IPS-NIHi7 (cell line): ENCODE data around the gene INPP5A.
A peak's percentile ranks its signal among the peaks of the same experiment; 100 is the strongest.
"Not testable (repeated sequence)": the region's sequence is repeated elsewhere in the genome, so short reads cannot be mapped to it uniquely, and the experiment has no call there.

Experiments used
- DNase-seq: peaks from one replicate; pipeline ENCODE4 v3.0.0; 2012; ENCODE audit warnings: mixed read lengths; ENCODE audit errors: extremely low spot score

Gene INPP5A

GRCh38 chr10:132742837-132743194 lies 205.2 kb downstream of the INPP5A start:
- DNase-seq = no peak

DNA sequence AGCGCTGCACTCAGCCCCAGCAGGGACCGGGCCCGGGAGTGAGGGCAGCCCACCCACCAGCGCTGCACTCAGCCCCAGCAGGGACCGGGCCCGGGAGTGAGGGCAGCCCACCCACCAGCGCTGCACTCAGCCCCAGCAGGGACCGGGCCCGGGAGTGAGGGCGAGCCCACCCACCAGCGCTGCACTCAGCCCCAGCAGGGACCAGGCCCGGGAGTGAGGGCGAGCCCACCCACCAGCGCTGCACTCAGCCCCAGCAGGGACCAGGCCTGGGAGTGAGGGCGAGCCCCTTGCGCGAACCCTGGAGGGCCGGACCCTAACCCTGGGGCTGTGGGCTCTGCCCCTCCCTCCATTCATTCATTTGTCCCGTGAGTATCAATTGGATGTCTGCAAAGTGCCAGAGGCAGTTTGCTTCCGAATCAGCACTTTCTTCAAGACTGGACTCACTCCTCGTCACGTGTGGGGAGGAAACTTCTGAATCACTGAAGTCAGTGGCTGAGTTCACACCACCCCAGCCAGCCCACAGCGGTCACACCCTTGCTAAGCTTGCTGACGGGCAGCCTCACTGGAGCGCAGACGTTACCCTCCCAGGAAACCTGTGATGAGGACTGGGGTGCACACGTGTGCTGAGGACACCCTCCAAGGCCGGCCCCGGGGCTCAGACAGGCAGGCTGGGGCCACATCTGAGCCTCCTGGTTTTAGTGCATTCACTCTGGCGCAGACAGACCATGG lies 205.8 kb downstream of the INPP5A start:
- not testable (repeated sequence) for DNase-seq

DNA sequence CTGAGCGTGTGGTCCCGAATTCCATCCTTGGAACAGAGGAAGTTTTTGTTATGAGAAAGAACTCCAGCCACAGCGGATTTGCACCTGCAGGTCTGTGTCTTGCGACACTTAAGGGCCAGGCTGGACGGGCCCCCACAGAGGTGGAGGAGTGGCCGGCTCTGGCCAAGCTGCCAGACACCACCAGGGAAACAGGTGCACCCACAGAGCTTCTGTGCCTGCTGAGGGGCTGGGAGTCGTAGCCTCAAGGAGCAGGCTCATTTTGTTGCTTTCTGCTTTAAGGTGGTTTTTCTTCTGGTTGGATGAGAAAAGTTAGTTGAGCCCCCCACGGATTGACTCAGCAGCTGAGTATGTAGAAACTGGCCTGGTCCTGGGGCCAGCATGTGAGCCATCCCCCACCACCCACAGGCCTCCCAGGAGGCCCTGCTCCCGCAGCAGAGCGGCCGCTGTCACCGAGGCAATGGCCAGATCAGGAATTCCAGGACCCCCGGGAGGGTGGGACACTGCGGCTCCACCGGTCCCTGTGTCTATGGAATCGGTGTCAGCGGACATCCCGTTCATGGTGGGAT lies 206.4 kb downstream of the INPP5A start:
- DNase-seq = no peak

DNA sequence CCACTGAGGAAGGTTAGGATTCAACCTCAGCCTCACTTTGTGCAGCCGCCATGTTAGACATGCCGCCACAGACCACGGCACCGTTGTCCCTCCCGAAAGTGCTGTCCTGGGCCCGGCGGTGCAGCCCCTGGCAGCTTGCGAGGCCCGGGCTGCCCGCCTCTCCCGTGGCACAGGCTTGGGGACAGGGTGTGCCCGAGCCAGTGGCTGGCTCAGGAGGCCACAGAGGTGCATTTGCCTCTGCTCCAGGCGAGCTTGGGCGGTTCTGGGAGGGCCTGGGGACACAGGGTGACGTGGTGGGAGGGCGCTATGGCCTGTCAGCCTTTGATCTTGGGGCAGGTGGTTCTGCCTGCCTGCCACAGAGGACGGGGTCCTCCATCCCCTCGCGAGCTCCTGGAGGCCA lies 207.3 kb downstream of the INPP5A start:
- DNase-seq = no peak

DNA sequence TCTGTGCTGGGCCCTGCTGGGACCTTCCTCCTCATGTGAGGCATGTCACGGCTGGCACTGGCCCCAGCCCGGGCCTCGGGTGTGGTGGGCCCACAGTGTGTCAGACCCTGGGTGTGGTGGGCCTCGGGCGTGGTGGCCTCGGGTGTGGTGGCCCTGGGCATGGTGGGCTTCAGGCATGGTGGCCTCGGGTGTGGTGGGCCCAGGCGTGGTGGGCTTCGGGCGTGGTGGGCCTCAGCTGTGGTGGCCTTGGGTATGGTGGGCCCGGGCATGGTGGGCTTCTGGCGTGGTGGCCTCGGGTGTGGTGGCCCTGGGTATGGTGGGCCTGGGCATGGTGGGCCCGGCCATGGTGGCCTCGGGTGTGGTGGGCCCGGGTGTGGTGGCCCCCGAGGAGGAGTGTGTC lies 207.9 kb downstream of the INPP5A start:
- no peak for DNase-seq

DNA sequence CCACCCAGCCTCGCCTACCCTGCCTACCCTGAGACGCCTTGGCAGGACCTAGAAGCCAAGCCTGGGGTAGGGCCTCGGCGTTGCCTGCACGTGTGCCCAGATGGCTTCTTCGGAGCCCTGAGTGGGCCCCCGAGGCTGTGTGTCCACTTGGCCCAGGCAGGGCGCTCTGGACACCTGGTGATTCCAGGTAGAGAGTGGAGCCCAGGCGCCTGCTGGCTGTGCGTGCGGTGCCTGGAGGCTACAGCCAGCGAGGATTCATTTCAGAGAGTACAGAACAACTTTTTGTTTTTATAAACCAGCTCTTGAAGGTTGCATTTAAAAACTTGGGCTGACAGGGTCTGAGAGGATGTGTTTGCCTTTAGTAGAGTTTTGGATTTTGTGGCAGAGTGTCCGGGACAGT lies 208.4 kb downstream of the INPP5A start:
- no peak for DNase-seq

DNA sequence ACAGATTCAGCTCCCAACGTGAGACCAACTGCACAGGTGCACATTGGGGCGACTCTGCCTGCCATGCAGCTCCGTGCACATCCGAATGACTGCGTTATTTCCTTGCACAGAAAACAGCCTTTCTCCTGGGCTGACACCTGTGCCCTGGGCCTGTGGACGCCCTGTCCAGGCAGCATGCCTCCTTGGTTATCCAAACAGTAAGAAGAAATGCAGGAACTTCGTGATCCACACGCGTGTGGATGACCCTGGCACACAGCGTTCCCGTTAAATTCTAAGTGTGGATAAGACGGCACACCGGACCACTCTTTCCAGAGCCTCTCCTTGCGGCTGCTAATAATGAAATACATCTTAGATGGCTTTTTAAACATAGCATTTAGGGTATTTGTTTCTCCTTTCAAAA lies 208.8 kb downstream of the INPP5A start:
- no peak for DNase-seq

- DNase-seq = peak; percentile 60
Observed at GRCh38 chr10:132746801-132747625, 209.4 kb downstream of the INPP5A start.

- DNase-seq = no peak
Observed at GRCh38 chr10:132748135-132748534, 210.5 kb downstream of the INPP5A start.

GRCh38 chr10:132748545-132749370 lies 211.2 kb downstream of the INPP5A start:
- no peak for DNase-seq

DNA sequence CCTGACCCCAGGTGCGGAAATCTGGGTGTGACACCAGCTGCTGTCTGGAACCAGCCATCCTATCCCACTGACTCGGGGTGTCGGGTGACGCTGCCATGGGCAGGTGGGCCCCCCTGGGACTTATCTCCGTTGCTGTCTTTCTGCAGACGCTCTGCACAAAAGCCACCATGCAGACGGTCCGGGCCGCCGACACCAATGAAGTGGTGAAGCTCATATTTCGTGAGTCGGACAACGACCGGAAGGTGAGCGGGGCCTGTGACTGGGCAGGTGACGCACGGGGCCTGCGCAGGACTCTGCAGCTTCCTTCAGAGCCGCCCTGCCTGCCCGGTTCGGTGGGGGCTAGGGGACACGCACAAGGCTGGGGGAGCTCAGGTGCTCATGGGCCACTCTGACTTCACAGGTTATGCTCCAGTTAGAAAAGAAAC lies 211.8 kb downstream of the INPP5A start:
- no peak for DNase-seq

DNA sequence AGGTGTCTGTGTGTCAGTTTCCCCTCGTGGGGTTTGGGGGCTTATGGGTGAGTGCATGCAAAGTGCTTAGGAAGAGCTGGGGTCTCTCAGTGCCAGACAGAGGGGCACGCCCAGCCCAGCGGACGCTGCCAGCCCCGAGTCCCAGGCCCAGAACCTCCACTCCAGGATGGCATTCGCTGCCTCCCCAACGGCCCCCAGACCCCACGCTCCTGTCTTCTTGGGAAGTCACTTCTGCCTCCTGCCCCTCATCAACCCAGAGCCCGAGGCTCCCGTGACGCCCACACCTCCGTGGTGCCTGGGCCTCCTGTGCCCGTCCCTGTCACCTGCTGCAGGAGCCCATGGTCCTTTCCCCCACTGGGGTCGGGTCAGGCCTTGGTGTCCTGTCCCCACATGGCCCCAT lies 213.3 kb downstream of the INPP5A start:
- no peak for DNase-seq

DNA sequence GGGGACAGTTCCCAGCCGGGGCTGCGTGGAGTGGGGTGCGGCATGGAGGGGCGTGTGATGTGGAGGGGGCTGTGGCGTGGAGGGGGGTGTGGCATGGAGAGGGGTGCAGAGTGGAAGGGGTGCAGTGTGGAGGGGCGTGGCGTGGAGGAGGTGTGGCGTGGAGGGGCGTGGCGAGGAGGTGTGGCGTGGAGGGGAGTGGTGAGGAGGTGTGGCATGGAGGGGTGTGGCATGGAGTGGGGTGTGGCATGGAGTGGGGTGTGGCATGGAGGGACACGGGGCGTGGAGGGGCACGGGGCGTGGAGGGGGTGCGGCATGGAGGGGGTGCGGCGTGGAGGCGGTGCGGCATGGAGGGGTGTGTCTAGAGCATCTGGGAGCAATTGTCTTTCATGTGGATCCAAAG lies 214.8 kb downstream of the INPP5A start:
- no peak for DNase-seq

GRCh38 chr10:132752961-132753360 lies 215.4 kb downstream of the INPP5A start:
- no peak for DNase-seq

DNA sequence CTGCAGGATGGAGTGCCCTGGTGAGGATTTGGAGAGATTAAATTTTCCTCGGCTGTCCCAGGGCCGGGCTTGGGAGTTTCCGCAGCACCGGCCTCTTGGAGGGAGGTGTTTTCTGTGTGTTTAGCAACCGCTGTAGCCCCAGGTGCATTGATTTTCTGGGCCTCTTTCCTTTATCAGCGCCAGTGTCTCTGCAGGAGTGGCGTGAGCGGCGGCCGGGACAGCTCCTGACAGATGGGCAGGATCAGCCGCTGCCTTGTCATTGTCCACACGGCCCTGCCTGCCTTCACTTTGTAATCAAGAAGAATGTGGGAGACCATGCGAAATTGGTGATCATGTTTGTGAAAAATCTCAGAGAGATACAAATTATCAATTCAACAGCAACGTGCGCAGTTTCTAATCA lies 216.0 kb downstream of the INPP5A start:
- no peak for DNase-seq

DNA sequence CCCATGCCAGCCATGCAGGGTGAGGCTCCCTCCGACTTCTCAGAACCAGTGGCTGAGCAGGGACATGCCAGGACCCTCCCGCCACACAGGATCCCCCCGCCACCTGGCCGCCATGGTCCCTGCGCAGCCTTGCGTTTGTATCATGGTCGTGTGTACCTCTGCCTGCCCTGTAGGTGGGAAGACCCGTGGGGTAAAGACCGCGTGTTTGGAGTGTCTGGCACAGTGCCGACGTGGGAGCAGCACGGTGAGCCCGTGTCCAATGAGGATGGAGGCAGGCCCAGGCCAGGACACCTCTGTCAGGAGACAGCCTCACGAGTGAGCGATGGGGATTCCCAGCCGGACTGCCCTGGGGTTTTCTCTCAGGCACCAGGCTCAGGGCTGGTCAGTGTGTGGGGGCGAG lies 216.5 kb downstream of the INPP5A start:
- no peak for DNase-seq

DNA sequence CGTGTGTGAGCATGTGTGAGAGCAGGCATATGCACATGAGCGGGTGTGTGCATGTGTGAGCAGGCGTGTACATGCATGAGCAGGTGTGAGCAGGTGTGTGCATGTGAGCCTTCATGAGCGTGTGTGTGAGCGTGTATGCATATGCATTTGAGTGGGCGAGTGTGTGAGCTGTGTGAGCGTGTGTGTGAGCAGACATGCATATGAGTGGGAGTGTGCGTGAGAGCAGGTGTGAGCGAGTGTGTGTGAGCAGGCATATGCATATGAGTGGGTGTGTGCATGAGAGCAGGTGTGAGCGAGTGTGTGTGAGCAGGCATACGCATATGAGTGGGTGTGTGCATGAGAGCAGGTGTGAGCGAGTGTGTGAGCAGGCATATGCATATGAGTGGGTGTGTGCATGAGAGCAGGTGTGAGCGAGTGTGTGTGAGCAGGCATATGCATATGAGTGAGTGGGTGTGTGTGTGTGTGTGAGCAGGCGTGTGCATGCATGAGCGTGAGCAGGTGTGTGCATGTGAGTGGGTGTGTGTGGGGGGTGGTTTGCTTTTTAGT lies 217.7 kb downstream of the INPP5A start:
- DNase-seq = no peak

GRCh38 chr10:132756591-132756990 lies 219.0 kb downstream of the INPP5A start:
- DNase-seq = no peak

DNA sequence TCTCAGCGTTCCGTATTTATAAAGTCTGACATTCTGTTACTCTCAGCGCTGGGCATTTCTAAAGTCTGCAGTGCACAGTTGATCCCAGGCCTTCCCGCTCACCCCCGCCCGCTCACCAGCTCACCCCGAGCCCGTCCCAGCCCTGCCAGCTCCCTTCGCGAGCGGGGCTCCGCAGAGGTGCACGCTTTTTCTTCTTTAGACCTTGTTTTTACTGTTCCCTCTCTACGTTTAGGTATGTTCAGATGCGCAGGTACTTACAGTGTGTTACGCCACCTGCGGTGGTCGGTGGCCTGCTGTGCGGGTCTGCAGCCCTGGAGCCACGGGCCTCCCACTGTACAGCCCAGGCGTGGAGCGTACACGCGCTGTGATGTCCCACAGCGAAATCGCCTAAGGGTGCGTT lies 219.6 kb downstream of the INPP5A start:
- no peak for DNase-seq

GRCh38 chr10:132758865-132759264 lies 221.3 kb downstream of the INPP5A start:
- no peak for DNase-seq

DNA sequence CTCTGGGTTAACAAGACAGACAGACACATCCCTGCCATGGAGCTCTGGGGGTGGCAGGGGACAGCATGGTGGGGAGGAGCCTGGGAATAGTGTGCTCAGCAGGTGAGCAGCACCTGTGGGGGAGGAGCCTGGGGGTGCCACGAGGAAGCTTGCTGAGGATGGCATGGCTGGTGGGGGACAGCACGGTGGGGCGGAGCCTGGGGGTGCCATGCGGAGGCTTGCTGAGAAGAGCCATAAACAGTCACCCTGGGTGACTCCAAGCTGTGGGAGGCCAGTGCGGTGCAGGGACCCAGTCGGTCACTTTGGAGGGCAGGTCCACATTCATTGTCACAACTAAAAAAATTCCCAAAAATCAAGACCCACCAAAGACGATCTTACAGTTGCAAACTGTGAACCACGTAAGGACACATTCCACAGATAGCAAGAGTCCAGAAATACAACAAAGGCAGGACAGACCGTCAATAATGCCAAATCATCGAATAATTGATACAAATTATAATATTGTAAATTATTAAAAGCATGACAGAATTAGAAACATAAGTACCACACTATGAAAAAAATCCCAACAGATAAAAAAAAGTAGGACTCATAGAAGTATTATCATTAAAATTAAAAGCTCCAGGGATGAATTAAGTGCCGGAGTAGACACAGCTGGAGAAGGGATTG lies 223.9 kb downstream of the INPP5A start:
- no peak for DNase-seq
